Measurements from ENCODE around the gene HGF. TPM values are rescaled to one million over a fixed set of nuclear protein-coding genes. Genes with fewer than 3 reads are reported as not detected.

The HGF gene
- total and polyA plus RNA-seq, 2 of the 8 experiments (the other 6 are each of a cell fraction or from before 2014, with no cell fraction given), result 0.05 to 0.60 TPM

GRCh38 chr7:81790120-81790500 lies 20.3 kb upstream of the HGF start:
- no peak overlapping the region for H2BK12ac ChIP-seq (ENCODE audit: low read depth, low read length)
- H3K27me3 ChIP-seq (replicated peaks in 1 of 4; ENCODE audit: control insufficient read depth in 3 of 4, extremely low read depth in 1 of 4, insufficient read depth in 3 of 4, low read length in 3 of 4), result no peaks in the 10 kb centered on the region
- ChIA-PET POLR2A (ENCODE audit: partially characterized antibody) (no interaction called here), CTCF (ENCODE audit: partially characterized antibody) (interaction anchor here (0.8 to 3.0 kb wide), 2 partner anchors 13 to 130 kb away, joined by 3 to 16 read pairs; no protein-coding TSS in a partner anchor)
- H2AK5ac ChIP-seq (ENCODE audit: low read depth, low read length), result no peak overlapping the region
- H3K79me2 ChIP-seq (ENCODE audit: control insufficient read depth in 1 of 2, insufficient read depth in 2 of 2, low read length in 2 of 2), result no peaks in the 10 kb centered on the region
- no peak for FAIRE-seq
- no peak overlapping the region for H3K23ac ChIP-seq (ENCODE audit: insufficient read length)
- H4K8ac ChIP-seq (ENCODE audit: extremely low read depth, insufficient read depth, low read length), result no peak overlapping the region
- H3K4me1 ChIP-seq (replicated peaks in 1 of 4; ENCODE audit: control insufficient read depth in 3 of 4, insufficient read depth in 4 of 4, low read length in 3 of 4), result peaks cover 0 to 2% (median 0%) of the 10 kb centered on the region in 4 experiments; a peak in 1 of 7 replicates
- H4K20me1 ChIP-seq (replicated peaks in 1 of 2; ENCODE audit: control insufficient read depth in 1 of 2, insufficient read depth in 2 of 2, low read length in 2 of 2), result no peaks in the 10 kb centered on the region
- TF ChIP-seq, protein P1, sequence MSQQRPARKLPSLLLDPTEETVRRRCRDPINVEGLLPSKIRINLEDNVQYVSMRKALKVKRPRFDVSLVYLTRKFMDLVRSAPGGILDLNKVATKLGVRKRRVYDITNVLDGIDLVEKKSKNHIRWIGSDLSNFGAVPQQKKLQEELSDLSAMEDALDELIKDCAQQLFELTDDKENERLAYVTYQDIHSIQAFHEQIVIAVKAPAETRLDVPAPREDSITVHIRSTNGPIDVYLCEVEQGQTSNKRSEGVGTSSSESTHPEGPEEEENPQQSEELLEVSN (IDR thresholded peaks at IDR 0.05), result no peak
- TF ChIP-seq SIN3A (conservative IDR thresholded peaks at IDR 0.05 in 1 of 2, IDR thresholded peaks at IDR 0.05 in 1 of 2; ENCODE audit: low read depth in 1 of 2, low read length in 2 of 2) (no peak), TAF1 (IDR thresholded peaks at IDR 0.05; ENCODE audit: low read depth, low read length) (no peak), EP300 (IDR thresholded peaks at IDR 0.05; ENCODE audit: borderline replicate concordance in 1 of 2, low read depth in 2 of 2, low read length in 2 of 2) (no peak), EZH2 (IDR thresholded peaks at IDR 0.05; ENCODE audit: low read depth, low read length, severe bottlenecking) (no peak), RFX5 (IDR thresholded peaks at IDR 0.05; ENCODE audit: borderline replicate concordance, low read depth, low read length) (no peak), HDAC2 (IDR thresholded peaks at IDR 0.05; ENCODE audit: borderline replicate concordance in 1 of 2, low read depth in 2 of 2, low read length in 2 of 2) (no peak), CBX5 (IDR thresholded peaks at IDR 0.05; ENCODE audit: low read depth, low read length) (no peak)
- H3K4me2 ChIP-seq (ENCODE audit: insufficient read depth in 1 of 2, low read depth in 2 of 2, low read length in 2 of 2), result no peak overlapping the region
- H2BK20ac ChIP-seq (ENCODE audit: low read length), result no peak overlapping the region
- no peak overlapping the region for H2BK120ac ChIP-seq (replicated peaks; ENCODE audit: low read depth, low read length)
- H4K5ac ChIP-seq (ENCODE audit: insufficient read length, low read depth, low read length), result no peak overlapping the region
- H3K9me3 ChIP-seq (ENCODE audit: insufficient read depth in 2 of 2, low read depth in 1 of 2, low read length in 1 of 2), result no peaks in the 10 kb centered on the region
- no peaks in the 10 kb centered on the region for H3K79me1 ChIP-seq (ENCODE audit: low read depth, low read length)
- no peak overlapping the region for H3K9ac ChIP-seq (replicated peaks in 1 of 4; ENCODE audit: extremely low read depth in 1 of 4, low read depth in 3 of 4, low read length in 3 of 4)
- H3K27ac ChIP-seq (ENCODE audit: low read depth, low read length), result no peak overlapping the region
- H3K4ac ChIP-seq (replicated peaks; ENCODE audit: insufficient read length, low read depth, low read length), result no peak overlapping the region
- H3K18ac ChIP-seq (ENCODE audit: extremely low read depth, low read length), result no peak overlapping the region
- H2BK15ac ChIP-seq (ENCODE audit: low read length), result no peak overlapping the region
- no peaks in the 10 kb centered on the region for H3K36me3 ChIP-seq (ENCODE audit: control insufficient read depth in 2 of 4, insufficient read depth in 4 of 4, low read length in 3 of 4)
- no peak overlapping the region for H3K14ac ChIP-seq (ENCODE audit: insufficient read length)
- no peak overlapping the region for H4K91ac ChIP-seq (replicated peaks; ENCODE audit: insufficient read length, low read length)
- WGBS, 2 experiments (ENCODE audit: extremely low coverage in 1 of 2, insufficient coverage in 1 of 2, insufficient read length in 1 of 2, insufficient replicate concordance in 2 of 2, low coverage in 1 of 2, low lambda C conversion rate in 2 of 2, missing lambda C conversion rate in 1 of 2), result 83% methylated on average over 2 of the region's 2 CpGs; no CpG with 5 or more reads in 1 of the 2 experiments
- no peaks in the 10 kb centered on the region for H3K23me2 ChIP-seq (ENCODE audit: low read depth, low read length)
- no peak overlapping the region for H2AFZ ChIP-seq (ENCODE audit: low read length)
- no peak overlapping the region for H3K56ac ChIP-seq (replicated peaks; ENCODE audit: insufficient read length, low read depth, low read length)
- H3K4me3 ChIP-seq (ENCODE audit: extremely low read depth in 1 of 4, insufficient read depth in 2 of 4, low read depth in 3 of 4, low read length in 4 of 4), result no peak overlapping the region
- H2BK5ac ChIP-seq (ENCODE audit: low read depth, low read length), result no peak overlapping the region
- no peak for DNase-seq (ENCODE audit: low read depth in 1 of 2, low spot score in 2 of 2)
